ELF-1 (cell line): ENCODE data around the gene FBN2.

Experiments used
- DNase-seq: peaks from one replicate; pipeline ENCODE4 v3.0.0-alpha.2; 2016; ENCODE audit warnings: low read depth, low spot score

Gene FBN2

GRCh38 chr5:128254789-128255188 is 283.3 kb downstream of the FBN2 start:
- no peak for DNase-seq

- no peak for DNase-seq
These were observed 284.2 kb downstream of the FBN2 start for GRCh38 chr5:128253880-128254279.

- DNase-seq = no peak
These were observed 284.9 kb downstream of the FBN2 start for GRCh38 chr5:128253161-128253560.

- no peak for DNase-seq
These were observed 285.3 kb downstream of the FBN2 start for GRCh38 chr5:128252756-128253155.

GRCh38 chr5:128252196-128252595 is 285.8 kb downstream of the FBN2 start:
- no peak for DNase-seq

GRCh38 chr5:128245974-128246373 is 292.1 kb downstream of the FBN2 start:
- DNase-seq = no peak

GRCh38 chr5:128243958-128244582 is 294.0 kb downstream of the FBN2 start:
- DNase-seq = no peak

- no peak for DNase-seq
These were observed 296.9 kb downstream of the FBN2 start for GRCh38 chr5:128241051-128241695.

- no peak for DNase-seq
These were observed 300.5 kb downstream of the FBN2 start for GRCh38 chr5:128237546-128237945.

GRCh38 chr5:128237000-128237399 is 301.0 kb downstream of the FBN2 start:
- no peak for DNase-seq

GRCh38 chr5:128236334-128236733 is 301.7 kb downstream of the FBN2 start:
- DNase-seq = no peak

GRCh38 chr5:128234928-128235641 is 303.0 kb downstream of the FBN2 start:
- DNase-seq = peak; percentile 40

GRCh38 chr5:128228521-128228920 is 309.5 kb downstream of the FBN2 start:
- DNase-seq = no peak

GRCh38 chr5:128228008-128228407 is 310.0 kb downstream of the FBN2 start:
- DNase-seq = no peak

- no peak for DNase-seq
These were observed 312.6 kb downstream of the FBN2 start for GRCh38 chr5:128225245-128226030.

- DNase-seq = no peak
These were observed 313.7 kb downstream of the FBN2 start for GRCh38 chr5:128224336-128224735.

- DNase-seq = no peak
These were observed 317.2 kb downstream of the FBN2 start for GRCh38 chr5:128220841-128221240.

- no peak for DNase-seq
These were observed 321.0 kb downstream of the FBN2 start for GRCh38 chr5:128216860-128217531.

GRCh38 chr5:128216285-128216684 is 321.8 kb downstream of the FBN2 start:
- DNase-seq = no peak

- DNase-seq = no peak
These were observed 324.2 kb downstream of the FBN2 start for GRCh38 chr5:128213833-128214232.

GRCh38 chr5:128213340-128213739 is 324.7 kb downstream of the FBN2 start:
- peak; percentile 50 for DNase-seq
